RPMI7951 (cell line): Measurements from ENCODE around the gene LYST. TPM values are rescaled to one million over a fixed set of nuclear protein-coding genes. Genes with fewer than 3 reads are reported as not detected.
"Not testable (repeated sequence)": the region's sequence is repeated elsewhere in the genome, so short reads cannot be mapped to it uniquely, and the experiment has no call there.

Source experiments
- DNase-seq: peaks from one replicate; pipeline ENCODE4 v3.0.0-alpha.2; 2012; ENCODE audit warnings: low read depth
- total RNA-seq: library from RNA; depleted of rRNA; stranded (reverse); fragments of >200 nt; shearing (Covaris generic); gene quantifications from 2 replicates; pipeline ENCODE4 v1.2.3, GENCODE V29; 2014; rRNA removed

Gene LYST
- 16.9 and 19.7 TPM in 2 replicates for total RNA-seq

GRCh38 chr1:235866205-235866912, at the start of gene LYST:
LYST (minus strand) TSS chr1:235866906; CDS start chr1:235830417, 36,489 bp downstream.
- peak; percentile 55 for DNase-seq

GRCh38 chr1:235915489-235915888, 48.8 kb upstream of the LYST start:
- not testable (repeated sequence) for DNase-seq

- peak; percentile 55 for DNase-seq
Measured at GRCh38 chr1:235913311-235913710, 46.6 kb upstream of the LYST start.

- peak; percentile 49 for DNase-seq
Measured at GRCh38 chr1:235911876-235912275, 45.2 kb upstream of the LYST start.

- DNase-seq: no peak
Measured at GRCh38 chr1:235911300-235911662, 44.6 kb upstream of the LYST start.

- DNase-seq: peak; percentile 98
Measured at GRCh38 chr1:235910357-235911299, 43.9 kb upstream of the LYST start.

GRCh38 chr1:235908742-235909520, 42.2 kb upstream of the LYST start:
- peak; percentile 89 for DNase-seq

- DNase-seq: no peak
Measured at GRCh38 chr1:235907897-235908240, 41.2 kb upstream of the LYST start.

- DNase-seq: no peak
Measured at GRCh38 chr1:235907187-235907896, 40.6 kb upstream of the LYST start.

GRCh38 chr1:235906436-235906835, 39.7 kb upstream of the LYST start:
- no peak for DNase-seq

GRCh38 chr1:235903809-235904208, 37.1 kb upstream of the LYST start:
- DNase-seq: not testable (repeated sequence)

- peak; percentile 97 for DNase-seq
Measured at GRCh38 chr1:235902677-235903542, 36.2 kb upstream of the LYST start.

GRCh38 chr1:235901461-235901860, 34.8 kb upstream of the LYST start:
- peak; percentile 83 for DNase-seq

- peak; percentile 87 for DNase-seq
Measured at GRCh38 chr1:235898126-235898525, 31.4 kb upstream of the LYST start.

- no peak for DNase-seq
Measured at GRCh38 chr1:235893840-235894239, 27.1 kb upstream of the LYST start.

GRCh38 chr1:235892734-235893413, 26.2 kb upstream of the LYST start:
- no peak for DNase-seq

- no peak for DNase-seq
Measured at GRCh38 chr1:235892202-235892601, 25.5 kb upstream of the LYST start.

GRCh38 chr1:235888119-235888643, 21.5 kb upstream of the LYST start:
- no peak for DNase-seq

GRCh38 chr1:235887676-235888075, 21.0 kb upstream of the LYST start:
- no peak for DNase-seq
